IPS-NIHi11 (cell line): Measurements from ENCODE around the gene RTEL1.

ENCODE experiments used
- DNase-seq: peaks from one replicate; pipeline ENCODE4 v3.0.0; 2012; ENCODE audit warnings: mixed read lengths, low spot score

The RTEL1 gene

GRCh38 chr20:63690003-63690897 lies 32.1 kb downstream of the RTEL1 start:
- no peak for DNase-seq

- DNase-seq = no peak
These were observed 33.0 kb downstream of the RTEL1 start for GRCh38 chr20:63690898-63691710.

DNA sequence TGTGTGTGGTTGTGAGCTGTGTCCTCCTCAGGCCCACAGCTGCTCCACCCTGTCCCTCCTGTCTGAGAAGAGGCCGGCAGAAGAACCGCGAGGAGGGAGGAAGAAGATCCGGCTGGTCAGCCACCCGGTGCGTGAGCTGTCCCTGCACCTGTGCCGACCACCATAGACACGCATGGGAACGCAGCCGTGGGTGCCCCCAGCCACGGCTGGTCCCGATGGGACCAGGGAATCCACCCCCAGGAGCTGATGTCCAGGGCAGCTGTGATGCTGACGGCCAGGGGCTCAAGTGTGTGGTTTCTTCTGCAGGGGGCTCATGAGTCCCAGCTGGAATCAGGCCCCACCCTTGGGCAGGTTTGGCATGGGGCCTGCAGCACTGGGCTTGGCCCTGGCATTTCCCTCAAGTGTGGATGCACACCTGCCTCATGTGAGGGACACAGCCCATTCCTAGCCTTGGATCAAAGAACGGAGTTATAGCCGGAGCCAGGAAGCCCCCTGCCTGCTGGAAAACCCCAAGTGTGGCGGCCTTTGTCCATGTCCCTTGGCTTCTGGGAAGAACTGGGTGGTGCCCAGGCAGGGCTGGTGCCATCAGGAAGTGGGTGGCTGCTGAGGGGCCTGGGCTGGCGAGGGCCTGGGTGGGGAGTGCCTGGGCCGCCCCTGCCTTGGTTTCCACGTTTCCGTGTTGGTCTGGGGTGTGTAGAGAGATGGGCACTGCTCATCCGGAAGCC lies 33.8 kb downstream of the RTEL1 start:
- no peak for DNase-seq

DNA sequence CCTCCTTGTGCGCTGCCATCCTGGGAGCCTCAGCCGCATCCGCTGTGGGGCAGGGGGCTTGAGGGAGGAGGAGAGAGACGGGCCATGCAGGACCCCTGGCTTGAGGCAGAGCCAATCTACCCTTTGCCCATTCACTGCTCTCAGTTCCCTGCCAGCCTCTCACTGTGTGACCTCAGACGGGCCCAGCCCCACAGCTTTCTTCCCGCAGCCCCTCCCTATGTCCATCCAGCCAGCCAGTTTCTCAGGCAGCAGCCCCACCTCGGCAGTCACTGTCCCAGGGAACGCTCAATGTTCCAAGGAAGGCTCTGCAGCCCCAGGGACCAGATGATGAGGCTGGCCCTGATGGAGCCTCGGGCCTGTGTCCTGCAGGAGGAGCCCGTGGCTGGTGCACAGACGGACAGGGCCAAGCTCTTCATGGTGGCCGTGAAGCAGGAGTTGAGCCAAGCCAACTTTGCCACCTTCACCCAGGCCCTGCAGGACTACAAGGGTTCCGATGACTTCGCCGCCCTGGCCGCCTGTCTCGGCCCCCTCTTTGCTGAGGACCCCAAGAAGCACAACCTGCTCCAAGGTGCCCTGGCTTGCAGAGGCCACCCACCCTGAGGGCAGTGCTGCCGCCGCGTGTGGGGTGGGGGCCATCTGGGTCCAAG lies 34.4 kb downstream of the RTEL1 start:
- DNase-seq = no peak

GRCh38 chr20:63693083-63693732 lies 35.1 kb downstream of the RTEL1 start:
- DNase-seq = peak; percentile 12

GRCh38 chr20:63693733-63694583 lies 35.8 kb downstream of the RTEL1 start:
- DNase-seq = peak; percentile 10

GRCh38 chr20:63694584-63695423 lies 36.7 kb downstream of the RTEL1 start:
- peak; percentile 27 for DNase-seq

DNA sequence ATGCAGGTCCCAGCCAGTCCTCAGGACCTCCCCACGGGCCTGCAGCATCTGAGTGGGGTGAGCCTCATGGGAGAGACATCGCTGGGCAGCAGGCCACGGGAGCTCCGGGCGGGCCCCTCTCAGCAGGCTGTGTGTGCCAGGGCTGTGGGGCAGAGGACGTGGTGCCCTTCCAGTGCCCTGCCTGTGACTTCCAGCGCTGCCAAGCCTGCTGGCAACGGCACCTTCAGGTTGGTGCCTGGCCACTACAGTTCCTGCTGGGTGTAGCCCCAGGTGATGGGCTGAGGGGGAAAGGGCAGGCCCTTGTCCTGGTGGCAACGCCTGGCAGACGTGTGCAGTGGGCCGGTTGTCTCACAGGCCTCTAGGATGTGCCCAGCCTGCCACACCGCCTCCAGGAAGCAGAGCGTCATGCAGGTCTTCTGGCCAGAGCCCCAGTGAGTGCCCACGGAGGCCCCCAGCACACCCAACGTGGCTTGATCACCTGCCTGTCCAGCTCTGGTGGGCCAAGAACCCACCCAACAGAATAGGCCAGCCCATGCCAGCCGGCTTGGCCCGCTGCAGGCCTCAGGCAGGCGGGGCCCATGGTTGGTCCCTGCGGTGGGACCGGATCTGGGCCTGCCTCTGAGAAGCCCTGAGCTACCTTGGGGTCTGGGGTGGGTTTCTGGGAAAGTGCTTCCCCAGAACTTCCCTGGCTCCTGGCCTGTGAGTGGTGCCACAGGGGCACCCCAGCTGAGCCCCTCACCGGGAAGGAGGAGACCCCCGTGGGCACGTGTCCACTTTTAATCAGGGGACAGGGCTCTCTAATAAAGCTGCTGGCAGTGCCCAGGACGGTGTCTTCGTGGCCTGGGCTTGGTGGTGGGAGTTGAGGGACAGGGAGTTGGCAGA lies 37.6 kb downstream of the RTEL1 start:
- peak; percentile 38 for DNase-seq

DNA sequence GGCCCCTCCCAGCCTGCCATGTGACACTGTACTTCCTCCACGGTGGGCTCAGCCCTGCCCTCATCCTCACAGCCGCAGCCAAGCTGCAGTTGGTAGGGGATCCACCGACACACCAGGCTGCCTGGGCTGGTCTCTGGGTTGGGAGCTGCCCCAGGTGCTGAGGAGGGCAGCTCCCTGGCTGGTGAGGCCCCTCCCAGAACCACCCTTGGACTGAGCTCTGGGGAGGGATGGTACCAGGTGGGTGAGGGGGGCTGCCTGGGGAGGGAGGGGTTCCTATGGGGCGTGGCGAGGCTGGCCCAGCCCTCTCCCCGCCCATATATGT lies 38.2 kb downstream of the RTEL1 start:
- peak; percentile 89 for DNase-seq

GRCh38 chr20:63696628-63697356 lies 38.7 kb downstream of the RTEL1 start, which contains the start of gene TNFRSF6B:
Gene TNFRSF6B, plus strand, starts transcription at chr20:63696652. Its CDS starts 116 bp downstream, at chr20:63696768.
- peak; percentile 57 for DNase-seq

- peak; percentile 50 for DNase-seq
These were observed 39.3 kb downstream of the RTEL1 start for GRCh38 chr20:63697357-63697867.

- DNase-seq = peak; percentile 55
These were observed 39.9 kb downstream of the RTEL1 start for GRCh38 chr20:63697868-63698545.

DNA sequence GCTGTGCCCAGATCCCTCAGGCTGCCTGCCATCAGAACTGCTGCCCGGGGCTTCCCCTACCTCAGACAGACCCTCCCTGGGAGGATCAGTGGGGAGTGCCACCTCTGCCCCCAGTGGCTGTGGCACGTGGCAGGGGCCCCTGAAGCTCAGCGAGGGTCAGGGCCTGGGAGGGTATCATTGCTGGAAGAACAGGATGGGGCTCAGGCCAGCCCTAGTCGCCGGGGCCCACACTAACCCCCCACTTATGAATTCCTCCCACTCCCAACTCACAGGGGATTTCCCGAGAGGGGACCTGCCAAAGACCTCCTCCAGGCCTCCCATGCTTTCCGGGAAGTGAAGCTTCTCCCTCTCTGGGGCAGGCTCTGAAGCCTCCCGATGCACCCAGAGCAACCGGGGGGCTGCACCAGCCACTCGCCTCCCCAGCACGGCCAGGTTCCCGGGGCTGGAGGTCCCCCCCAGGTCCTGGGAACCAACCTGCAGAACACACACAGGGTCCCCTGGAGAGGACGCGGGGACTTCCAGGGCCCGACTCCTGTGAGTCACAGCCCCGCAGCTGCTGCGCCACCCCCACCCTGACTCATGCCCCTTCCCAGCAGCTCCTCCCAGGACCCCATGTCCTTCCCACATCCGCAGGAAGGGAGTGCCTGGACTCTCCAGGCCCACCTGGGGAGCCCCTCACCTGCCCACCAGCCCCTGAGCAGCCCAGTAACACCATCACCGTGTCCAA lies 40.8 kb downstream of the RTEL1 start:
- DNase-seq = peak; percentile 38

GRCh38 chr20:63699466-63700198 lies 41.5 kb downstream of the RTEL1 start:
- DNase-seq = peak; percentile 21
